HepG2 (cell line): Measurements from ENCODE around the gene DRC7. TPM values are rescaled to one million over a fixed set of nuclear protein-coding genes. Genes with fewer than 3 reads are reported as not detected.
A peak's percentile ranks its signal among the peaks of the same experiment; 100 is the strongest.

Experiments used
- CBX2 ChIP-seq, 2 experiments: fragments of 200-600 bp in 1 of 2; sonication (generic); formaldehyde crosslinking in 1 of 2; IDR thresholded peaks; 2 replicates each; pipeline versions ENCODE4 v1.7.0 to v1.8.1; 2018 to 2022; ENCODE audit warnings: low read depth in 2 of 2, low read length in 1 of 2, mild to moderate bottlenecking in 1 of 2, missing genetic modification reagents in 1 of 2
- CENPT ChIP-seq: sonication (generic); formaldehyde crosslinking; IDR thresholded peaks from 2 replicates; pipeline ENCODE4 v1.8.0; 2022; ENCODE audit warnings: low read depth, mild to moderate bottlenecking, moderate library complexity, missing genetic modification reagents
- ELF3 ChIP-seq: IDR thresholded peaks from 2 replicates; pipeline ENCODE4 v1.6.1; 2016; ENCODE audit warnings: missing genetic modification reagents, missing compliant biosample characterization
- FOXA3 ChIP-seq: IDR thresholded peaks from 2 replicates; pipeline ENCODE4 v1.6.1; 2016; ENCODE audit warnings: missing genetic modification reagents, missing compliant biosample characterization
- HES4 ChIP-seq: sonication (generic); formaldehyde crosslinking; IDR thresholded peaks from 2 replicates; pipeline ENCODE4 v1.9.0; 2021; ENCODE audit warnings: mild to moderate bottlenecking, missing genetic modification reagents, borderline replicate concordance
- NBN ChIP-seq: fragments of 450-650 bp; conservative IDR thresholded peaks from 2 replicates; pipeline ENCODE4 v1.6.1; 2017
- NKX3-1 ChIP-seq: sonication (generic); formaldehyde crosslinking; IDR thresholded peaks from 2 replicates; pipeline ENCODE4 v1.5.0; 2020; ENCODE audit warnings: missing genetic modification reagents
- NR2F6 ChIP-seq, 2 experiments: IDR thresholded peaks; 2 replicates each; pipeline ENCODE4 v1.6.1; 2016; ENCODE audit warnings: antibody characterized with exemption in 1 of 2, mild to moderate bottlenecking in 1 of 2
- PREB ChIP-seq: sonication (generic); formaldehyde crosslinking; IDR thresholded peaks from 2 replicates; pipeline ENCODE4 v1.4.0; 2020; ENCODE audit warnings: missing genetic modification reagents
- SMAD1 ChIP-seq: sonication (generic); formaldehyde crosslinking; IDR thresholded peaks from 2 replicates; pipeline ENCODE4 v1.4.0; 2020; ENCODE audit warnings: missing genetic modification reagents, low read depth, mild to moderate bottlenecking, borderline replicate concordance
- ZBED4 ChIP-seq: sonication (generic); formaldehyde crosslinking; IDR thresholded peaks from 2 replicates; pipeline ENCODE4 v1.4.0; 2020; ENCODE audit warnings: missing genetic modification reagents, borderline replicate concordance
- ZBTB46 ChIP-seq: sonication (generic); formaldehyde crosslinking; IDR thresholded peaks from 2 replicates; pipeline ENCODE4 v1.4.0; 2020; ENCODE audit warnings: mild to moderate bottlenecking, missing genetic modification reagents, borderline replicate concordance
- ZFX ChIP-seq: sonication (generic); formaldehyde crosslinking; IDR thresholded peaks from 2 replicates; pipeline ENCODE4 v1.4.0; 2020; ENCODE audit warnings: mild to moderate bottlenecking, low read depth, missing genetic modification reagents, moderate library complexity
- ZKSCAN1 ChIP-seq: fragments of 150-350 bp; IDR thresholded peaks from 2 replicates; pipeline ENCODE4 v1.6.1; 2014; ENCODE audit warnings: low read length
- ZKSCAN8 ChIP-seq: IDR thresholded peaks from 2 replicates; pipeline ENCODE4 v1.6.1; 2016; ENCODE audit warnings: borderline replicate concordance, missing genetic modification reagents, missing compliant biosample characterization
- ZNF558 ChIP-seq: sonication (generic); formaldehyde crosslinking; IDR thresholded peaks from 2 replicates; pipeline ENCODE4 v1.9.0; 2022; ENCODE audit warnings: mild to moderate bottlenecking, missing genetic modification reagents, borderline replicate concordance
- ZNF713 ChIP-seq: sonication (generic); formaldehyde crosslinking; IDR thresholded peaks from 2 replicates; pipeline ENCODE4 v1.4.0; 2020; ENCODE audit warnings: mild to moderate bottlenecking, missing genetic modification reagents
- ZNF747 ChIP-seq: sonication (generic); formaldehyde crosslinking; IDR thresholded peaks from 2 replicates; pipeline ENCODE4 v1.8.1; 2023; ENCODE audit warnings: missing genetic modification reagents, mild to moderate bottlenecking, borderline replicate concordance
- ZNF776 ChIP-seq: sonication (generic); formaldehyde crosslinking; IDR thresholded peaks from 2 replicates; pipeline ENCODE4 v1.4.0; 2020; ENCODE audit warnings: mild to moderate bottlenecking, missing genetic modification reagents
- ZSCAN12 ChIP-seq: sonication (generic); formaldehyde crosslinking; IDR thresholded peaks from 2 replicates; pipeline ENCODE4 v1.9.0; 2021; ENCODE audit warnings: mild to moderate bottlenecking, missing genetic modification reagents
- ZSCAN29 ChIP-seq: sonication (generic); formaldehyde crosslinking; conservative IDR thresholded peaks from 2 replicates; pipeline ENCODE4 v1.4.0; 2020; ENCODE audit warnings: mild to moderate bottlenecking, missing genetic modification reagents
- polyA plus RNA-seq, 8 experiments: library from polyadenylated mRNA; depleted of rRNA in 3 of 8; stranded (reverse) in 7 of 8; unstranded in 1 of 8; fragments of >200 nt; fragmentation: Illumina TruSeq in 4 of 8; extraction: Trizol in 4 of 8; gene quantifications; 2 replicates each; pipeline versions ENCODE4 v1.2.1 to v1.2.3, GENCODE V29; 2011 to 2016; ENCODE audit warnings: low read depth in 4 of 8, missing spikeins in 1 of 8, mixed read lengths in 1 of 8; ENCODE audit not compliant: insufficient read depth in 1 of 8
- total RNA-seq, 5 experiments: library from RNA; depleted of rRNA; stranded (reverse); fragments of >200 nt; fragmentation: Illumina TruSeq; extraction: Trizol; gene quantifications; 2 replicates each; pipeline ENCODE4 v1.2.3, GENCODE V29; 2016; ENCODE audit warnings: low read depth in 1 of 5

Gene DRC7
- total and polyA plus RNA-seq, 2 of the 13 experiments (the other 11 are each of a cell fraction or from before 2014, with no cell fraction given) = 2.7 to 3.4 TPM

DNA sequence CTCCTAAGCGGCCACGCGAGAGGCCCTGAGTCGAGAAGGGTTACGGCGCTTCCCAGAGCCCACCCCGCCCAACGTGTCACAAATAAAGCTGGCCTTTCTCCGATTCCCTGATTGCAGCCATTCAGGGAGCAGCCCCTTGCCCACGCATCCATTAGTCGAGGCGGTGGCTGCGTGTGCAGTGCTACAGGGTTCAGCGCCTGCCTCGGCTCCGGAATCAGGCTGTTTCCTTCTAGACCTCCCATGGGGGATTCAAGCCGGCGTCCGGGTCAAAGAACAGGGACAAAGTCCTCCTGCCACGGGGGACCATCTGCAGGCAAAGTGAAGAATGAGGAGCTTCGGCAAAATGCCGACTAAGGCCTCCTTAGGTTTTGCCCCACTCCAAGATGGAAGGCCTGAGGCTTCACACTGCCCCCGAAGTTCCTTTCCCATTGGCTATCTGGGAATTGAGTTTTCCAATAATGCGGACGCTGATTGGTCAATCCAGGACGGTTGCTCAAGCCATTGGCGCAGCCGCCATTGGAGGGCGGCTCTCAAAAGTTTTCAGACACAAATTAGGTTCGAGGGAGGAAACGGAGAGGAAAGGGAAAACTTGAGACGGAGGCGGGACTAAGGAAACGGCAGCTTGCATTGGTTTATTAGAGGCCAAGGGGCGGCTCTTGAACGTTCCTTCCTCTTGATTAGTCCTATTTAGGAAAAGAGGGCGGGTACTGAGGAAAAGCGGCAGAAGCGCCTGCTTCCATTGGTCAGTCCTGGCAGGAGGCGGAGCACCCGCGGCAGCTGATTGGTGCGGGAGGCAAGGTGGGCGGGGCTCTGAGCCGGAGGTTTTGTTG lies 40.5 kb downstream of the DRC7 start (continued):
- TF ChIP-seq ZNF558 = no peak; the same call in 1 of the 2 replicates
- no peak; the same call in 1 of the 2 replicates for TF ChIP-seq SMAD1 (CRISPR knock-in tag)
- peak; percentile 81; the same call in 1 of the 2 replicates for TF ChIP-seq ZSCAN12 (CRISPR knock-in tag)
- peak; percentile 24; the same call in 1 of the 2 replicates for TF ChIP-seq FOXA3 (CRISPR knock-in tag)
- TF ChIP-seq ZSCAN29 (CRISPR knock-in tag) = no peak
- TF ChIP-seq ELF3 (CRISPR knock-in tag) = 0 out of 2 replicates have a peak, but pooled peaks have one; percentile 24
- TF ChIP-seq ZBTB46 = no peak
- no peak for TF ChIP-seq CBX2 (IDR thresholded peaks at IDR 0.05; ENCODE audit: low read depth, low read length)
- TF ChIP-seq CBX2 (CRISPR knock-in tag; IDR thresholded peaks at IDR 0.05; ENCODE audit: low read depth) = no peak
- peak; percentile 89 for TF ChIP-seq ZFX (CRISPR knock-in tag)
- TF ChIP-seq HES4 (CRISPR knock-in tag) = 0 out of 2 replicates have a peak, but pooled peaks have one; percentile 45
- no peak for TF ChIP-seq ZKSCAN8 (CRISPR knock-in tag)
- no peak for TF ChIP-seq NBN
- no peak for TF ChIP-seq NR2F6 (IDR thresholded peaks at IDR 0.05)
- no peak for TF ChIP-seq NR2F6 (CRISPR knock-in tag; IDR thresholded peaks at IDR 0.05)
- TF ChIP-seq ZNF776 (CRISPR knock-in tag) = peak; percentile 81
- peak; percentile 83; the same call in 1 of the 2 replicates for TF ChIP-seq ZNF713 (CRISPR knock-in tag)
- TF ChIP-seq CENPT (CRISPR knock-in tag) = no peak
- no peak for TF ChIP-seq ZNF747 (CRISPR knock-in tag)
- TF ChIP-seq ZBED4 (CRISPR knock-in tag) = no peak; the same call in 1 of the 2 replicates
- no peak for TF ChIP-seq PREB (CRISPR knock-in tag)
- peak; percentile 5; the same call in 1 of the 2 replicates for TF ChIP-seq ZKSCAN1
- no peak; the same call in 1 of the 2 replicates for TF ChIP-seq NKX3-1 (CRISPR knock-in tag)
